Measurements from ENCODE around the gene PDP2.

GRCh38 chr16:66898207-66898606, 17.9 kb downstream of the PDP2 start:
- TF ChIP-seq CTCF (IDR thresholded peaks at IDR 0.05; ENCODE audit: low read depth, low read length, poor library complexity, severe bottlenecking) (no peak), EZH2phosphoT487 (IDR thresholded peaks at IDR 0.05; ENCODE audit: borderline replicate concordance, low read length) (no peak)
